Kidney (tissue), 14 donors: ENCODE measurements around the gene CAMK1D. TPM values are rescaled to one million over a fixed set of nuclear protein-coding genes. Genes with fewer than 3 reads are reported as not detected.

ENCODE experiments used
- DNase-seq, 5 donors: peaks; one replicate each; pipeline ENCODE4 v3.0.0-alpha.2; 2013 to 2020
- FAIRE-seq: peaks from 2 replicates; lab custom pipeline; 2012; peaks lifted over from hg19 to GRCh38; lab: Jason Lieb, UNC
- H3K27ac ChIP-seq, 2 donors: one replicate each; pipeline ENCODE4 v1.7.0; 2013; ENCODE audit warnings: low read depth in 2 of 2, low read length in 2 of 2, inconsistent platforms in 1 of 2
- H3K27me3 ChIP-seq: one replicate; pipeline ENCODE4 v1.7.1; 2013; ENCODE audit warnings: low read length, inconsistent platforms; ENCODE audit not compliant: control insufficient read depth, insufficient read depth
- H3K36me3 ChIP-seq, 3 donors: one replicate each; pipeline versions ENCODE4 v1.7.0 to v1.7.1; 2013; ENCODE audit warnings: low read length in 3 of 3, control low read depth in 1 of 3, inconsistent platforms in 1 of 3; ENCODE audit not compliant: insufficient read depth in 3 of 3, control insufficient read depth in 2 of 3
- H3K4me1 ChIP-seq, 3 donors: one replicate each; pipeline versions ENCODE4 v1.7.0 to v1.7.1; 2013; ENCODE audit warnings: low read length in 3 of 3, inconsistent platforms in 1 of 3, low read depth in 1 of 3; ENCODE audit not compliant: control insufficient read depth in 2 of 3, insufficient read depth in 2 of 3
- H3K4me3 ChIP-seq, 3 donors: one replicate each; pipeline versions ENCODE4 v1.7.0 to v1.8.1; 2013; ENCODE audit warnings: low read length in 3 of 3, control low read depth in 1 of 3, inconsistent platforms in 1 of 3
- H3K9ac ChIP-seq, 3 donors: one replicate each; pipeline versions ENCODE4 v1.7.0 to v1.7.1; 2013; ENCODE audit warnings: low read length in 3 of 3, control low read depth in 1 of 3, inconsistent platforms in 1 of 3
- H3K9me3 ChIP-seq, 3 donors: one replicate each; pipeline versions ENCODE4 v1.7.0 to v1.7.1; 2013; ENCODE audit warnings: low read length in 3 of 3, control low read depth in 1 of 3, inconsistent platforms in 1 of 3; ENCODE audit not compliant: control insufficient read depth in 2 of 3, insufficient read depth in 1 of 3
- intact Hi-C: fragments of 100-400 bp; cut with DNase I; formaldehyde crosslinking; loops from one replicate; pipeline ENCODE4 v1.11.1; 2022
- polyA plus RNA-seq: library from polyadenylated mRNA; stranded (reverse); fragments of 350-450 nt; fragmentation: Illumina TruSeq; extraction: RNeasy Lipid Tissue Mini Kit (QIAGEN cat#74804); gene quantifications from one replicate; pipeline ENCODE4 v1.2.3, GENCODE V29; 2014; ENCODE audit warnings: low read depth, low replicate concordance; ENCODE audit not compliant: insufficient read depth
- total RNA-seq: library from RNA; stranded (reverse); fragmentation: NEBNext Ultra II Directional; extraction: Animal tissue kit (Norgen Biotek cat#: 25700); gene quantifications from one replicate; pipeline ENCODE4 v1.2.1, GENCODE V29; 2021
- TF ChIP-seq, protein P1 (sequence below): IDR thresholded peaks from 3 replicates; pipeline ENCODE4 v1.5.1; 2012; ENCODE audit warnings: mild to moderate bottlenecking, moderate library complexity, borderline replicate concordance; ENCODE audit not compliant: insufficient read depth; ENCODE audit errors: extremely low read depth
- donor health status: control.
- donor health status: control.
- donor health status: control.
- donor health status: control.
- donor health status: control.
- donor health status: DM: yes; HTN: yes; CAD: no.
- donor health status: Normal renal cell carcinoma (clear cell type).

Gene CAMK1D
- total and polyA plus RNA-seq, 2 donors from 2014 or later, result 1.1 to 13.7 TPM

DNA sequence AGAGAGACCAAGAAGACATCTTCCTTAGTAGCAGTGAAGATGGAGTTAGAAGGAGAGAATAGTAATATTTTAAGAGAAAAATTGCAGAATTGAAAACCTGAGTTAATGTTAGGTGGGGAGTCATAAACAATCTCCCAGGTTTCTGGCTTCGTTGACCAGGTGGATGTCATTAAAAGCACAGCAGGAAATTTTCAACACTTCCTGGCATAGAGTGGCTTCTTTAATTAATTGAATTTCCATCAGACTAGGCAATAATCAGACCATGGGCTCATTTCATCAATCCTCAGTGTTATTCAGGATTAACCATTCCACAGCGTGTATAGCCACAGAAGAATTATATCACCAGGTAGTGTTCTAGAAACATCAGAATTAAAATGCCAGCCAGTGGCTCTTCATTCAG, 383.9 kb downstream of the CAMK1D start:
- intact Hi-C loops, result no loop called here
- no peak overlapping the region for H3K4me3 ChIP-seq

DNA sequence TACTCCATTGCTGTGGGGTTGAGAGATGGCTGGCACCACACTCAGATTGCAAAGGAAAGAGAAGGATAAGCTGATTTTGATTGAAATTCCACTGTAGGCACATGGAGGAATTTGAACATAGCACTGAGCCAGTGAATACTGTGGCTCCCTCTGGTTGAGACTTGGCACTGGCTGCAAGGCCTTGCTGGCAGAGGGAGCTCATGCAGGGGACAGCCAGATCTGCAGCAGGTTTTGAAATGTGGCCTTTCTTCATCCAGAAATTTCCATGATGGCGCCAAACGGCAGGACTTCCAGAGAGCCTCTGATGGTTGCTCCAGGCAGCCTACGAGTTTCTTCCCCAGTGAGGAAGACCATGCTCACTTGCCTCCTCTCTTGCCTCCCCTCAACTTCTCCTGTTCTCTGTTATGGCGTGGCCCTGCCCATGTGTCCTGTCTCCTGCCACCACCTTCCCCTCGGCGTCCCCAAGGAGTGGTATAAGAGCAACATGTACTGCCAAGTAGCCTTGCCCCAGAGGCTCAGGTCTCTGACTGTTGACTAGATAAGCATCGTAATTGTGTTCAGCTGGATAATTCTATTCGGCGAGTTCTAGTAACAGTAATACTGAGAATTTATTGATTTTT, 386.6 kb downstream of the CAMK1D start:
- FAIRE-seq, result no peak
- Histone ChIP-seq H3K9me3 (no peaks in the 10 kb centered on the region), H3K4me3 (no peak overlapping the region), H3K36me3 (no peaks in the 10 kb centered on the region), H3K27me3 (no peaks in the 10 kb centered on the region), H3K9ac (no peak overlapping the region), H3K27ac (no peak overlapping the region), H3K4me1 (no peaks in the 10 kb centered on the region)
- no peak for DNase-seq
- TF ChIP-seq, protein P1, sequence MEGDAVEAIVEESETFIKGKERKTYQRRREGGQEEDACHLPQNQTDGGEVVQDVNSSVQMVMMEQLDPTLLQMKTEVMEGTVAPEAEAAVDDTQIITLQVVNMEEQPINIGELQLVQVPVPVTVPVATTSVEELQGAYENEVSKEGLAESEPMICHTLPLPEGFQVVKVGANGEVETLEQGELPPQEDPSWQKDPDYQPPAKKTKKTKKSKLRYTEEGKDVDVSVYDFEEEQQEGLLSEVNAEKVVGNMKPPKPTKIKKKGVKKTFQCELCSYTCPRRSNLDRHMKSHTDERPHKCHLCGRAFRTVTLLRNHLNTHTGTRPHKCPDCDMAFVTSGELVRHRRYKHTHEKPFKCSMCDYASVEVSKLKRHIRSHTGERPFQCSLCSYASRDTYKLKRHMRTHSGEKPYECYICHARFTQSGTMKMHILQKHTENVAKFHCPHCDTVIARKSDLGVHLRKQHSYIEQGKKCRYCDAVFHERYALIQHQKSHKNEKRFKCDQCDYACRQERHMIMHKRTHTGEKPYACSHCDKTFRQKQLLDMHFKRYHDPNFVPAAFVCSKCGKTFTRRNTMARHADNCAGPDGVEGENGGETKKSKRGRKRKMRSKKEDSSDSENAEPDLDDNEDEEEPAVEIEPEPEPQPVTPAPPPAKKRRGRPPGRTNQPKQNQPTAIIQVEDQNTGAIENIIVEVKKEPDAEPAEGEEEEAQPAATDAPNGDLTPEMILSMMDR, result no peak
- intact Hi-C loops, result no loop called here

More for the DNA sequence above, 383.9 kb downstream of the CAMK1D start:
- Histone ChIP-seq H3K4me1 (no peaks in the 10 kb centered on the region), H3K27me3 (no peaks in the 10 kb centered on the region), H3K36me3 (no peaks in the 10 kb centered on the region), H3K9ac (no peak overlapping the region), H3K9me3 (no peaks in the 10 kb centered on the region), H3K27ac (no peak overlapping the region)
- no peak for FAIRE-seq
- no peak for DNase-seq
- TF ChIP-seq, protein P1, result no peak

DNA sequence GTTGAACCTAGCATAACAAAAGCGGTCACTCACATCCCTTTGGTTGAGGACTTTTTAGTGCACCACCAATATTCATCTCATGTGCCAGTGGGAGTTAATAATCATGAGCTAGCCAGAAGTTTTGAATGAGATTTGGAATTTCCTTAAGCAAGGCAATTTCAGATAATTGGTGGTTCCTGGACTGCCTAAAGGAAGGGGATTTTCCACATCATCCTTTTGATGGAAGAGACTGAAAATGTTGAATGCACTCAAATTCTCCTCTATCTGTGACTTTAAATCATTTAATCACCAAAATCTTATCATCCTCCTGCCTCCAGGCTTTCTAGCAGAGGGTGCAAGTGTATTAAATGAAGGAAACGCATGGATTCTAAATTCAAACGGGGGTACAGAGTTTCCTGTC, 391.5 kb downstream of the CAMK1D start:
- Histone ChIP-seq H3K9me3 (no peaks in the 10 kb centered on the region), H3K4me3 (no peak overlapping the region), H3K9ac (no peak overlapping the region), H3K4me1 (peaks cover 0 to 3% (median 3%) of the 10 kb centered on the region in 3 donors), H3K27ac (no peak overlapping the region), H3K36me3 (no peaks in the 10 kb centered on the region), H3K27me3 (no peaks in the 10 kb centered on the region)
- DNase-seq (no peak), FAIRE-seq (no peak)
- TF ChIP-seq, protein P1, result no peak
- intact Hi-C loops, result no loop called here
